Fibroblast of lung (primary cell): ENCODE data around the gene GHRH.

Source experiments
- CTCF ChIP-seq, 2 donors: IDR thresholded peaks in 1 of 2; conservative IDR thresholded peaks in 1 of 2; 1 replicate in 1 of 2; 2 replicates in 1 of 2; pipeline ENCODE4 v1.5.1; 2011 to 2012; ENCODE audit warnings: low read length in 2 of 2, control low read depth in 1 of 2, inconsistent platforms in 1 of 2, low read depth in 1 of 2, mild to moderate bottlenecking in 1 of 2
- EZH2 ChIP-seq: IDR thresholded peaks from 2 replicates; pipeline ENCODE4 v1.5.1; 2012; ENCODE audit warnings: low read length, control low read depth, mild to moderate bottlenecking; ENCODE audit errors: missing control alignments

- TF ChIP-seq CTCF (conservative IDR thresholded peaks at IDR 0.05 in 1 of 2, IDR thresholded peaks at IDR 0.05 in 1 of 2; ENCODE audit: low read depth in 1 of 2, low read length in 2 of 2) (peak in 1 of 2 donors; percentile 17), EZH2 (no peak)
Measured at GRCh38 chr20:37243076-37243936, 18.3 kb downstream of the GHRH start.
